ENCODE results near the gene CFAP54.

CFAP54 gene

DNA sequence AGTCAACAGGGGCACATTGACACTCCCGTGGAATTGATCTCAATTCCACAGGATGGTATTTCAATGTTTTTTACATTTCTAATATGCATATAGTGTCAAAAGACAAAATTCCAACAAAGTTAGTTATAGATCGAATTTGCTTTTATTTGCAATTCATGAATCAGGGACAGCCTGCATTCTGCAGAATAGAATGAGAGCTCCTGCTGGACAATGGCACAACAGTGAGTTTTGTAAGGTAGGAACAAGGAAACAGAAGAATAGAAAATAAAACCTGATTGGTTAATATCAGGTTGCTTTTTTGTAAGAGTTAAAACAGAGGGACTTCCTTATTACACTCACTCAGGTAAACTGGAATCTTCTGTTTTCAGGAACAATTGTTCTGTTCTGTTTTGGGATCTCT is 384.8 kb downstream of the CFAP54 start:
- DNase-seq (ENCODE audit: low read depth, low spot score) = no peak

DNA sequence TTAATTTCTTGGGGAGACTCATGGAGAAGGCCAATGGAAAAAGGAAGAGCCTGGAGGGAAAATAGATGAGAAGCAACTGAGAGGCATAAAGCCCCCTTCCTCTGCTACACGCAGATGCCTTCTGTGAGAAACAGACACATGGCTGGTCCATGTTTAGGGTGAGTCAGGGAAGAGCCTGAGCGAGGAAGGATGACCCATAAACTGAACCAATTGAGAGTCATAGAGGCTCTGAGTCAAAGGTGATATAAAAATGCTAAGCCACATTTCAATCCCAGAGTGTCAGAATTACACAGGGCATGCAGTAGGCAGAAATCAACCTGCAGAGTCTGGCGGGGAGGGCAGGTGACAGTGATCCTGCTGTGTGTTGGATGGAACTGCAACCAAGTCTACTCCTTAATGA is 387.6 kb downstream of the CFAP54 start:
- no peak for DNase-seq (ENCODE audit: low read depth, low spot score)
- in situ Hi-C loops (cut with HindIII; ENCODE audit: low sequenced_read_pairs) = no loop called here
- no peak overlapping the region for H3K4me3 ChIP-seq (ENCODE audit: low read depth, low read length)
- TF ChIP-seq, protein P1, sequence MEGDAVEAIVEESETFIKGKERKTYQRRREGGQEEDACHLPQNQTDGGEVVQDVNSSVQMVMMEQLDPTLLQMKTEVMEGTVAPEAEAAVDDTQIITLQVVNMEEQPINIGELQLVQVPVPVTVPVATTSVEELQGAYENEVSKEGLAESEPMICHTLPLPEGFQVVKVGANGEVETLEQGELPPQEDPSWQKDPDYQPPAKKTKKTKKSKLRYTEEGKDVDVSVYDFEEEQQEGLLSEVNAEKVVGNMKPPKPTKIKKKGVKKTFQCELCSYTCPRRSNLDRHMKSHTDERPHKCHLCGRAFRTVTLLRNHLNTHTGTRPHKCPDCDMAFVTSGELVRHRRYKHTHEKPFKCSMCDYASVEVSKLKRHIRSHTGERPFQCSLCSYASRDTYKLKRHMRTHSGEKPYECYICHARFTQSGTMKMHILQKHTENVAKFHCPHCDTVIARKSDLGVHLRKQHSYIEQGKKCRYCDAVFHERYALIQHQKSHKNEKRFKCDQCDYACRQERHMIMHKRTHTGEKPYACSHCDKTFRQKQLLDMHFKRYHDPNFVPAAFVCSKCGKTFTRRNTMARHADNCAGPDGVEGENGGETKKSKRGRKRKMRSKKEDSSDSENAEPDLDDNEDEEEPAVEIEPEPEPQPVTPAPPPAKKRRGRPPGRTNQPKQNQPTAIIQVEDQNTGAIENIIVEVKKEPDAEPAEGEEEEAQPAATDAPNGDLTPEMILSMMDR (IDR thresholded peaks at IDR 0.05; ENCODE audit: low read depth, low read length) = no peak

More for the DNA sequence above, 384.8 kb downstream of the CFAP54 start:
- TF ChIP-seq, protein P1 (IDR thresholded peaks at IDR 0.05; ENCODE audit: low read depth, low read length) = no peak
- H3K4me3 ChIP-seq (ENCODE audit: low read depth, low read length) = no peak overlapping the region
- in situ Hi-C loops (cut with HindIII; ENCODE audit: low sequenced_read_pairs) = no loop called here

DNA sequence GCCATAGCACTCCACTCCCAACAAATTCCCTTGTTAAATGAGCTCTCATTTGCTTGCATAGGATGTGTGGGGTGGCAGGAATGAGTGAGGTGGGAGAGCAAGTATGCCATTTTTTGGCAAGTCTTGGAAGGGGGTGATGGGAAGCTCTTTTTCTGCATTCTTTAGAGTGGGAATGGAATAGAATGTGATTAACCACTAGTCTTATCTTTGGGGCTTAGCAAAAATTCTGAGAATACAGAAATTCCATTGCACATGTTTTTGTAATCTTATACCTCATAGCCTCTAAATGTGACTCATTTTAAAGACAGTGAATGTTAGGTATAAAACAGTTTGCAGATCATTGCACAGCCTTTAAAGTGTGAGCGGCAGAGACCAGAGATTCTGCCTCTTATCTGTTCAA is 389.3 kb downstream of the CFAP54 start:
- H3K4me3 ChIP-seq (ENCODE audit: low read depth, low read length) = no peak overlapping the region
- TF ChIP-seq, protein P1 (IDR thresholded peaks at IDR 0.05; ENCODE audit: low read depth, low read length) = no peak
- DNase-seq (ENCODE audit: low read depth, low spot score) = peak; percentile 75
- in situ Hi-C loops (cut with HindIII; ENCODE audit: low sequenced_read_pairs) = no loop called here

DNA sequence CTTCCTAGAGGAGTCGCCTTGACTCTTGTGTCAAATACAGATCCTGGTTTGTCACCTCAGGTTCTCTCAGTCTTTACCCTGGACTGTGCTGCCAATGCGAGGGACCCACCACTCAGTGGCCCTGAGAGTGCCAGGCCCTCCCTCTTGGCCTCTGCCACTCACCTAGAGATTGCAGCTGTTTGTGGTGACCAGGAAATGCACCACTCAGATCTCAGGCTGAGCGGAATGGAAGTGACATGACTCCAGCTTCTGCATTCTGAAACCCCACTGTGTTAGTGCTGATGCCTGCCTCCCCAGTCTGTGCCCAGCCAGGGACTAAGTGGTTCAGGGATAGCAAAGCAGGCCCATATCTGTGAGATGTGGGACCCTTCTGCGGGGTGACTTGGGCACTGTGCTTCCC is 389.9 kb downstream of the CFAP54 start:
- TF ChIP-seq, protein P1 (IDR thresholded peaks at IDR 0.05; ENCODE audit: low read depth, low read length) = no peak
- no peak overlapping the region for H3K4me3 ChIP-seq (ENCODE audit: low read depth, low read length)
- DNase-seq (ENCODE audit: low read depth, low spot score) = peak; percentile 14
- in situ Hi-C loops (cut with HindIII; ENCODE audit: low sequenced_read_pairs) = no loop called here

DNA sequence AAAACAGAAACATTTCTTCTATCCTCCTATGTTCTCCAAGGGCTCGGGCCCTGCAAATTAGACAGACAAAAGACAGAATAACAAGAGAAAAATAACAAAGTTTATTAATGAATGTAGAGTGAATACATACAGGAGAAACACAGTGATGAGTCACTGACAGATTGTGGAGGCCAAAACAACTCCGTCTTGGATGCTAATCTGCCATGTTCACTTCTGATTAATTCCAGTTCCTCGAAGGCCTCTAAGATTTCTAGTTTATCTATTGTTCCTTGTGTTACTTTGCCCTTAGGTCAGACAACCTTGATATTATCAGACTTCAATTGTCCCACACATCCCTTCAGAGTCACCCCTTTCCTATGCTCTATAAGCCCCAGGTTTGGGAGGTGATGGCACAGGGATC is 390.8 kb downstream of the CFAP54 start:
- in situ Hi-C loops (cut with HindIII; ENCODE audit: low sequenced_read_pairs) = no loop called here
- TF ChIP-seq, protein P1 (IDR thresholded peaks at IDR 0.05; ENCODE audit: low read depth, low read length) = no peak
- no peak for DNase-seq (ENCODE audit: low read depth, low spot score)
- no peak overlapping the region for H3K4me3 ChIP-seq (ENCODE audit: low read depth, low read length)

DNA sequence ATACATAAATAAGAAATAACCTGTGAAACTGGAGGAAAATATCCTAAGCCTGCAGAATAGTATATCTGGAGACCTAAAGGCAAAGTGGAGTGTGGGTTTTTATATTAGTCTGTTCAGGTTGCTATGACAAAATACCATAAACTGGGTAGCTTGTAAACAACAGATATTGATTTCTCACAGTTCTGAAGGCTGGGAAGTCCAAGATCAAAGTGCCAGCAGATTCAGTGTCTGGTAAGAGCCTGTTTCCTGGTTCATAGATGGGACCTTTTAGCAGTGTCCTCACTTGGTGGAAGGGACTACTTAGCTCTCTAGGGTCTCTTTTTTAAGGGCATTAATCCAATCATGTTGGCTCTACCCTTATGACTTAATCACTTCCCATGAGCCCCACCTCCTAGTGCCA is 392.2 kb downstream of the CFAP54 start:
- TF ChIP-seq, protein P1 (IDR thresholded peaks at IDR 0.05; ENCODE audit: low read depth, low read length) = no peak
- DNase-seq (ENCODE audit: low read depth, low spot score) = no peak
- H3K4me3 ChIP-seq (ENCODE audit: low read depth, low read length) = no peak overlapping the region
- in situ Hi-C loops (cut with HindIII; ENCODE audit: low sequenced_read_pairs) = no loop called here

DNA sequence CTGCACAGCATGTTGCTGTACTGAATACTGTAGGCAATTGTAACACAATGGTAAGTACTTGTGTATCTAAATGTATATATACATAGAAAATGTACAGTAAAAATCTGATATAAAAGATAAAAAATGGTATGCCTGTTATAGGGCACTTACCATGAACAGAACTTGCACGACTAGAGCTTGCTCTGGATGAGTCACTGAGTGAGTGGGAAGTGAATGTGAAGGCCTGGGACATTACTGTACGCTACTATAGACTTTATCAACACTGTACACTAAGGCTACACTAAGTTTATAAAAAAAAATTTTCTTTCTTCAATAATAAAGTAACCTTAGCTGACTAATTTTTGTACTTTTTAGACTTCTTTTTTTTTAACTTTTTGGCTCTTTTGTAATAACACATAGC is 393.5 kb downstream of the CFAP54 start:
- no peak overlapping the region for H3K4me3 ChIP-seq (ENCODE audit: low read depth, low read length)
- DNase-seq (ENCODE audit: low read depth, low spot score) = peak; percentile 74
- TF ChIP-seq, protein P1 (IDR thresholded peaks at IDR 0.05; ENCODE audit: low read depth, low read length) = no peak
- in situ Hi-C loops (cut with HindIII; ENCODE audit: low sequenced_read_pairs) = no loop called here
